Stimulated activated CD8-positive, alpha-beta memory T cell treated with anti-CD3 and anti-CD28 coated beads, Interleukin-7, amount 100 ng/mL, for 24 hours (primary cell): Measurements from ENCODE around the gene CSH1.
"Not testable (repeated sequence)": the region's sequence is repeated elsewhere in the genome, so short reads cannot be mapped to it uniquely, and the experiment has no call there.

Source experiments
- DNase-seq: peaks from one replicate; pipeline ENCODE4 v3.0.0-alpha.2; 2020; ENCODE audit warnings: low read depth

The CSH1 gene

GRCh38 chr17:63896524-63897354 lies at the start of gene CSH1:
Gene CSH1, minus strand, starts transcription at chr17:63896574. Its CDS starts 63 bp downstream, at chr17:63896511.
- not testable (repeated sequence) for DNase-seq

GRCh38 chr17:63945784-63946439 lies 49.5 kb upstream of the CSH1 start:
- DNase-seq: no peak

GRCh38 chr17:63944736-63945499 lies 48.5 kb upstream of the CSH1 start:
- no peak for DNase-seq

- DNase-seq: no peak
Observed at GRCh38 chr17:63943745-63944144, 47.4 kb upstream of the CSH1 start.

GRCh38 chr17:63942309-63942985 lies 46.1 kb upstream of the CSH1 start:
- DNase-seq: no peak

GRCh38 chr17:63941751-63942150 lies 45.4 kb upstream of the CSH1 start:
- no peak for DNase-seq

GRCh38 chr17:63941162-63941561 lies 44.8 kb upstream of the CSH1 start:
- DNase-seq: no peak

GRCh38 chr17:63940584-63940983 lies 44.2 kb upstream of the CSH1 start:
- no peak for DNase-seq

GRCh38 chr17:63939884-63940283 lies 43.5 kb upstream of the CSH1 start:
- DNase-seq: no peak

GRCh38 chr17:63939401-63939800 lies 43.0 kb upstream of the CSH1 start:
- DNase-seq: no peak

- no peak for DNase-seq
Observed at GRCh38 chr17:63937920-63938319, 41.5 kb upstream of the CSH1 start.

GRCh38 chr17:63937319-63937718 lies 40.9 kb upstream of the CSH1 start:
- DNase-seq: no peak

GRCh38 chr17:63934183-63935112 lies 38.1 kb upstream of the CSH1 start:
- DNase-seq: no peak

- no peak for DNase-seq
Observed at GRCh38 chr17:63933598-63933997, 37.2 kb upstream of the CSH1 start.

GRCh38 chr17:63932721-63933120 lies 36.3 kb upstream of the CSH1 start:
- no peak for DNase-seq

- DNase-seq: no peak
Observed at GRCh38 chr17:63931981-63932561, 35.7 kb upstream of the CSH1 start, which contains the start of gene CD79B. Gene CD79B, minus strand, starts transcription at chr17:63932331. Its CDS starts 70 bp downstream, at chr17:63932261.

- peak; percentile 28 for DNase-seq
Observed at GRCh38 chr17:63930951-63931575, 34.7 kb upstream of the CSH1 start.

- DNase-seq: no peak
Observed at GRCh38 chr17:63929860-63930766, 33.7 kb upstream of the CSH1 start.
